Body of pancreas (tissue), 4 donors: ENCODE measurements around the gene TRIM44. TPM values are rescaled to one million over a fixed set of nuclear protein-coding genes. Genes with fewer than 3 reads are reported as not detected.
A peak's percentile ranks its signal among the peaks of the same experiment; 100 is the strongest.

Experiments
- ATAC-seq: fragments of 150-250 bp; one replicate; pipeline ENCODE4 v1.9.1; 2016
- DNase-seq, 4 donors: peaks; one replicate each; pipeline ENCODE4 v3.0.0-alpha.2; 2019
- H3K27ac ChIP-seq, 4 donors: fragments of 200-600 bp; sonication (generic); 1 replicate in 3 of 4; 2 replicates in 1 of 4; pipeline versions ENCODE4 v1.5.1 to v1.6.1; 2016 to 2019; ENCODE audit warnings: mild to moderate bottlenecking in 1 of 4, mixed read lengths in 1 of 4, moderate library complexity in 1 of 4
- H3K27me3 ChIP-seq, 2 donors: fragments of 200-600 bp; sonication (generic); one replicate each; pipeline ENCODE4 v1.6.0; 2016; ENCODE audit warnings: mild to moderate bottlenecking in 1 of 2
- H3K36me3 ChIP-seq, 2 donors: fragments of 200-600 bp; sonication (generic); replicated peaks in 1 of 2; 2 replicates each; pipeline ENCODE4 v1.5.1; 2016; ENCODE audit warnings: low read depth in 2 of 2; ENCODE audit not compliant: insufficient read depth in 1 of 2
- H3K4me1 ChIP-seq: fragments of 200-600 bp; sonication (generic); one replicate; pipeline ENCODE4 v1.6.0; 2016
- H3K4me3 ChIP-seq, 2 donors: fragments of 200-600 bp; sonication (generic); 1 replicate in 1 of 2; 2 replicates in 1 of 2; pipeline ENCODE4 v1.5.1; 2016 to 2019
- H3K9me3 ChIP-seq, 3 donors: fragments of 200-600 bp; sonication (generic); 1 replicate in 2 of 3; 2 replicates in 1 of 3; pipeline ENCODE4 v1.5.1; 2016
- POLR2A ChIP-seq, 3 donors: fragments of 450-650 bp; IDR thresholded peaks; one replicate each; pipeline ENCODE4 v1.6.1; 2016; ENCODE audit warnings: antibody characterized with exemption in 3 of 3, mild to moderate bottlenecking in 2 of 3
- WGBS, 2 donors: methylation state at CpG; one replicate each; pipeline ENCODE4 v1.1.5; 2017; 5-methylcytosine and 5-hydroxymethylcytosine counted together
- intact Hi-C: fragments of 100-400 bp; cut with DNase I; formaldehyde crosslinking; loops from one replicate; pipeline ENCODE4 v1.15.1; 2023
- total RNA-seq, 2 donors: library from RNA; depleted of rRNA; stranded (reverse); fragments of >200 nt; gene quantifications; one replicate each; pipeline ENCODE4 v1.1.0, GENCODE V29; 2016
- TF ChIP-seq, protein P1 (sequence below), 7 experiments: fragments of 450-650 bp in 4 of 7; fragments of 200-600 bp in 3 of 7; sonication (generic) in 3 of 7; IDR thresholded peaks; one replicate each; pipeline ENCODE4 v1.5.1; 2016 to 2019; ENCODE audit warnings: antibody characterized with exemption in 7 of 7

Gene TRIM44
- total RNA-seq, 2 donors from 2014 or later, result 17.4 to 81.7 TPM

DNA sequence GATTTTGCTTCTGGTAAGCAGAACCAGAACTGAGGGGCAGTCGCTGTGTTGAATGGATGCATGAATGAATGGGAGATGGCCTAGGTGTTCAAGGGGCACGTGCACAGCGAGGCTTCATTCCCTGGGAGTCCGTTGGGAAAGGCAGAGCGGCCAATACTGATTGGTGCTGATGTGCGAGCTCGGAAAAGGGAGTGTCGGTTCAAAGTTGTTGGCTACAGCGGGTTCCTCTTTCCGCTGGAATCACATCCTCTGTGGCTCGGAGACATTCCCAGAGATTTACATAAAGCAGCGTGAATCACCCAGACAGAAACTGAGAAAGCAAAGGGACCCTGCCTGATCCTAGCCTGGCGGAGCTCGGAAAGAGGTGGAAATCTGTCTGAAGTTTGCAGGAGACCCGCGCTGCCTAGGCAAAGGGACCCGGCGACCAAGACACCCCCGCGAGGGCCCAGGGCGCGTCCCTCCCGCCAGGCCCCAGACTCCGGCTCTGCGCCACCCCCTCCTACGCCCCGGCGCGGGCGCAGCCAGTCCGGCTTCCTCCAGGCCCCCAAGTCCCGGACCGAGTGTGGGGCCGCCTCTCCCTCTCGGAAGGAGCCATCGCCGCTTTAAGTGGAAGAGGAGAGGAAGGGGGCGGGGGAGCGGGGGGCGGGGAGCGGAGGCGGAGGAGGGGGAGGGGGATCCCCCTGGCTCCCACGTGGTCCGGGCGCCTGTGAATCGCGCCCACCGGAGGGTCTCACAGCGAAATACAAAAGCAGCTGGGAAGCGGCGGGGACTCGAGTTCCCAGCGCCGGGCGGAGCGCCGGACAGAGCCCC lies 44.7 kb upstream of the TRIM44 start, which contains the start of gene FJX1:
TSS of gene FJX1 (plus strand) at position 774 of the 810 bp plus-strand sequence. CDS start 177 bp downstream, outside the sequence.
- H3K9me3 ChIP-seq, result no peaks in the 10 kb centered on the region
- H3K27me3 ChIP-seq, result no peaks in the 10 kb centered on the region
- 10 to 53% methylated on average over 9 to 52 of the region's 57 CpGs for WGBS, 2 donors
- ATAC-seq (peak; percentile 36), DNase-seq (peak; percentile 40 to 51 (median 50))
- intact Hi-C loops, result loop anchor here (10.0 kb wide), 1 partner anchor 867 kb away; no protein-coding TSS in a partner anchor
- peak within 1 kb of the TSS in 3 of 4 donors; percentile 58 to 70 (median 69) for H3K27ac ChIP-seq
- no peaks in the 10 kb centered on the region for H3K36me3 ChIP-seq
- TF ChIP-seq, protein P1, sequence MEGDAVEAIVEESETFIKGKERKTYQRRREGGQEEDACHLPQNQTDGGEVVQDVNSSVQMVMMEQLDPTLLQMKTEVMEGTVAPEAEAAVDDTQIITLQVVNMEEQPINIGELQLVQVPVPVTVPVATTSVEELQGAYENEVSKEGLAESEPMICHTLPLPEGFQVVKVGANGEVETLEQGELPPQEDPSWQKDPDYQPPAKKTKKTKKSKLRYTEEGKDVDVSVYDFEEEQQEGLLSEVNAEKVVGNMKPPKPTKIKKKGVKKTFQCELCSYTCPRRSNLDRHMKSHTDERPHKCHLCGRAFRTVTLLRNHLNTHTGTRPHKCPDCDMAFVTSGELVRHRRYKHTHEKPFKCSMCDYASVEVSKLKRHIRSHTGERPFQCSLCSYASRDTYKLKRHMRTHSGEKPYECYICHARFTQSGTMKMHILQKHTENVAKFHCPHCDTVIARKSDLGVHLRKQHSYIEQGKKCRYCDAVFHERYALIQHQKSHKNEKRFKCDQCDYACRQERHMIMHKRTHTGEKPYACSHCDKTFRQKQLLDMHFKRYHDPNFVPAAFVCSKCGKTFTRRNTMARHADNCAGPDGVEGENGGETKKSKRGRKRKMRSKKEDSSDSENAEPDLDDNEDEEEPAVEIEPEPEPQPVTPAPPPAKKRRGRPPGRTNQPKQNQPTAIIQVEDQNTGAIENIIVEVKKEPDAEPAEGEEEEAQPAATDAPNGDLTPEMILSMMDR (IDR thresholded peaks at IDR 0.05), result no peak
- TF ChIP-seq POLR2A (IDR thresholded peaks at IDR 0.05), result peak in 1 of 3 donors; percentile 21
- H3K4me3 ChIP-seq, result peak within 1 kb of the TSS; percentile 13 to 26
- peaks cover 38% of the 10 kb centered on the region for H3K4me1 ChIP-seq

DNA sequence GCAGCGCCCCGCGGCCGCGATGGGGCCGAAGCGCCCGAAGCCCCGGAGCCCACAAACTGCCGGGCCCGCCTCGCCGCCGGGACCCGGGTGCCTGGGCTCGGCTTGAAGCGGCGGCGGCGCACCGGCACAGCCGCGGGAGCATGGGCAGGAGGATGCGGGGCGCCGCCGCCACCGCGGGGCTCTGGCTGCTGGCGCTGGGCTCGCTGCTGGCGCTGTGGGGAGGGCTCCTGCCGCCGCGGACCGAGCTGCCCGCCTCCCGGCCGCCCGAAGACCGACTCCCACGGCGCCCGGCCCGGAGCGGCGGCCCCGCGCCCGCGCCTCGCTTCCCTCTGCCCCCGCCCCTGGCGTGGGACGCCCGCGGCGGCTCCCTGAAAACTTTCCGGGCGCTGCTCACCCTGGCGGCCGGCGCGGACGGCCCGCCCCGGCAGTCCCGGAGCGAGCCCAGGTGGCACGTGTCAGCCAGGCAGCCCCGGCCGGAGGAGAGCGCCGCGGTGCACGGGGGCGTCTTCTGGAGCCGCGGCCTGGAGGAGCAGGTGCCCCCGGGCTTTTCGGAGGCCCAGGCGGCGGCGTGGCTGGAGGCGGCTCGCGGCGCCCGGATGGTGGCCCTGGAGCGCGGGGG lies 44.0 kb upstream of the TRIM44 start:
- no peak for TF ChIP-seq POLR2A (IDR thresholded peaks at IDR 0.05)
- TF ChIP-seq, protein P1 (IDR thresholded peaks at IDR 0.05), result peak in 2 of 7 experiments; percentile 20 to 27
- intact Hi-C loops, result loop anchor here (10.0 kb wide), 1 partner anchor 866 kb away; no protein-coding TSS in a partner anchor
- DNase-seq (peak; percentile 28 to 55 (median 34)), ATAC-seq (peak; percentile 57)
- Histone ChIP-seq H3K9me3 (no peaks in the 10 kb centered on the region), H3K27ac (peak overlapping the region in 3 of 4 donors; percentile 58 to 70 (median 69)), H3K4me1 (peaks cover 38% of the 10 kb centered on the region), H3K4me3 (peak overlapping the region; percentile 13 to 26), H3K36me3 (no peaks in the 10 kb centered on the region), H3K27me3 (no peaks in the 10 kb centered on the region)
- WGBS, 2 donors, result 0% methylated on average over 54 of the region's 91 CpGs; no CpG with 5 or more reads in 1 of the 2 donors

DNA sequence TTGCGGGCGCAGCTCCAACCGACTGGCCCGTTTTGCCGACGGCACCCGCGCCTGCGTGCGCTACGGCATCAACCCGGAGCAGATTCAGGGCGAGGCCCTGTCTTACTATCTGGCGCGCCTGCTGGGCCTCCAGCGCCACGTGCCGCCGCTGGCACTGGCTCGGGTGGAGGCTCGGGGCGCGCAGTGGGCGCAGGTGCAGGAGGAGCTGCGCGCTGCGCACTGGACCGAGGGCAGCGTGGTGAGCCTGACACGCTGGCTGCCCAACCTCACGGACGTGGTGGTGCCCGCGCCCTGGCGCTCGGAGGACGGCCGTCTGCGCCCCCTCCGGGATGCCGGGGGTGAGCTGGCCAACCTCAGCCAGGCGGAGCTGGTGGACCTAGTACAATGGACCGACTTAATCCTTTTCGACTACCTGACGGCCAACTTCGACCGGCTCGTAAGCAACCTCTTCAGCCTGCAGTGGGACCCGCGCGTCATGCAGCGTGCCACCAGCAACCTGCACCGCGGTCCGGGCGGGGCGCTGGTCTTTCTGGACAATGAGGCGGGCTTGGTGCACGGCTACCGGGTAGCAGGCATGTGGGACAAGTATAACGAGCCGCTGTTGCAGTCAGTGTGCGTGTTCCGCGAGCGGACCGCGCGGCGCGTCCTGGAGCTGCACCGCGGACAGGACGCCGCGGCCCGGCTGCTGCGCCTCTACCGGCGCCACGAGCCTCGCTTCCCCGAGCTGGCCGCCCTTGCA lies 43.3 kb upstream of the TRIM44 start:
- Histone ChIP-seq H3K9me3 (no peaks in the 10 kb centered on the region), H3K27me3 (no peaks in the 10 kb centered on the region), H3K27ac (peak overlapping the region in 3 of 4 donors; percentile 8 to 70 (median 58)), H3K4me1 (peaks cover 38% of the 10 kb centered on the region), H3K4me3 (peak overlapping the region; percentile 10), H3K36me3 (no peaks in the 10 kb centered on the region)
- TF ChIP-seq, protein P1 (IDR thresholded peaks at IDR 0.05), result no peak
- no peak for TF ChIP-seq POLR2A (IDR thresholded peaks at IDR 0.05)
- 1% methylated on average over 22 to 82 of the region's 84 CpGs for WGBS, 2 donors
- DNase-seq (peak; percentile 42 to 52 (median 46)), ATAC-seq (peak; percentile 25)
- intact Hi-C loops, result loop anchor here (10.0 kb wide), 1 partner anchor 866 kb away; no protein-coding TSS in a partner anchor

DNA sequence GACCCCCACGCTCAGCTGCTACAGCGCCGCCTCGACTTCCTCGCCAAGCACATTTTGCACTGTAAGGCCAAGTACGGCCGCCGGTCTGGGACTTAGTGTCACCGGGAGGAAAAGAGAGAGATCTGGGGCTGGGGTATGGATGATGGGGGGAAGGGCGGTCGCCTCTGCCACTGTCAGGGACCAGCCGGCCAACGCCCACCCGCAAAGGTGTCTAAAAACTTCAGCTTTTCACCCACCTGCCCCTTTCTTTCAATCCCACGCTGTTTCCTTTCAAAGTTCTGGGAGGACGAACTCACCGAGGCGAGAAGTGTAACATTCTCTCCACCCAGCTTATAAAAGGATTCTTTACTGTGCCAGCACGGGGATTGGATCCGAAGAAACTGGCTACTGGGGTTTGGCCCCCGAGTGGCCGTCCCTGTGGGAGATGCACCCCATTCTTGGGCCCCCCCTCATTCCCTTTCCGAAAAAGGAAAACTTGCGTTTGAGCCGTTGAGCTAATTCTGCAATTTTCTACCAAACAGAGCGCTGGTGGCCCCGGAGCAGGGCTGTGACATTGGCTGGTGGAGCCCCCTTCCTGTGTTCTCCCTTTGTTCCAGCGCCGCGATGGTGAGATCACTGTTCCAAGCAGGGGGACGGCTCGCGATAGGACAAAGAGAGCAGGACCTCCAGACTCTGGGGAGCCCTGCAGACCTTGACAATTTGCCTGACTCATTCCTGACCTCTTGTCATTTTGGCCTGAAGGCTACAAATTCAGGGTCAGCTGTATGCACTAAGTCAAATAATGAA lies 42.5 kb upstream of the TRIM44 start:
- intact Hi-C loops, result loop anchor here (10.0 kb wide), 1 partner anchor 865 kb away; no protein-coding TSS in a partner anchor
- Histone ChIP-seq H3K9me3 (no peaks in the 10 kb centered on the region), H3K4me3 (peak overlapping the region in 1 of 2 donors; percentile 10), H3K27ac (peak overlapping the region in 1 of 4 donors; percentile 70), H3K4me1 (peaks cover 38% of the 10 kb centered on the region), H3K27me3 (no peaks in the 10 kb centered on the region), H3K36me3 (no peaks in the 10 kb centered on the region)
- ATAC-seq (no peak), DNase-seq (peak in 3 of 4 donors; percentile 15 to 19 (median 17))
- TF ChIP-seq, protein P1 (IDR thresholded peaks at IDR 0.05), result no peak
- no peak for TF ChIP-seq POLR2A (IDR thresholded peaks at IDR 0.05)
- WGBS, 2 donors, result 8 to 21% methylated on average over 28 to 33 of the region's 33 CpGs
